Osteoblast (primary cell): ENCODE data around the gene MTOR. TPM values are rescaled to one million over a fixed set of nuclear protein-coding genes. Genes with fewer than 3 reads are reported as not detected.
"Not testable (repeated sequence)": the region's sequence is repeated elsewhere in the genome, so short reads cannot be mapped to it uniquely, and the experiment has no call there.

Source experiments
- DNase-seq: peaks from one replicate; pipeline ENCODE4 v3.0.0; 2011; ENCODE audit warnings: low spot score, mixed read lengths; ENCODE audit not compliant: insufficient read length; ENCODE audit errors: missing footprints
- H2AFZ ChIP-seq: 2 replicates; pipeline ENCODE4 v1.6.0; 2011; ENCODE audit warnings: mild to moderate bottlenecking, low read length
- H3K27ac ChIP-seq: 2 replicates; pipeline ENCODE4 v1.5.1; 2011; ENCODE audit warnings: mild to moderate bottlenecking, low read depth, low read length, moderate library complexity
- H3K27me3 ChIP-seq: 2 replicates; pipeline ENCODE4 v1.6.0; 2012; ENCODE audit warnings: mild to moderate bottlenecking, control low read depth, inconsistent platforms, low read length, moderate library complexity; ENCODE audit not compliant: insufficient read depth
- H3K36me3 ChIP-seq: 2 replicates; pipeline ENCODE4 v1.5.1; 2011; ENCODE audit warnings: mild to moderate bottlenecking, low read length, control low read depth, moderate library complexity; ENCODE audit not compliant: insufficient read depth
- H3K4me1 ChIP-seq: 2 replicates; pipeline ENCODE4 v1.5.1; 2011; ENCODE audit warnings: mild to moderate bottlenecking, low read length, control low read depth, moderate library complexity; ENCODE audit not compliant: insufficient read depth
- H3K4me2 ChIP-seq: 2 replicates; pipeline ENCODE4 v1.6.0; 2011; ENCODE audit warnings: mild to moderate bottlenecking, low read length; ENCODE audit not compliant: insufficient read depth
- H3K4me3 ChIP-seq: fragments of 200-600 bp; sonication (generic); 3 replicates; pipeline ENCODE4 v1.5.1; 2012; ENCODE audit warnings: mild to moderate bottlenecking, low read length, inconsistent platforms; ENCODE audit not compliant: insufficient read depth
- H3K79me2 ChIP-seq: 2 replicates; pipeline ENCODE4 v1.6.0; 2012; ENCODE audit warnings: mild to moderate bottlenecking, low read length, control low read depth, inconsistent platforms; ENCODE audit not compliant: insufficient read depth
- H3K9me3 ChIP-seq: 2 replicates; pipeline ENCODE4 v1.5.1; 2011; ENCODE audit warnings: low read depth, low read length, control low read depth
- H4K20me1 ChIP-seq: 2 replicates; pipeline ENCODE4 v1.6.0; 2012; ENCODE audit warnings: mild to moderate bottlenecking, low read length, control low read depth; ENCODE audit not compliant: insufficient read depth
- total RNA-seq: library from RNA; depleted of rRNA; stranded (reverse); fragments of >200 nt; gene quantifications from 2 replicates; pipeline ENCODE4 v1.2.3, GENCODE V29; 2012
- TF ChIP-seq, protein P1 (sequence below): IDR thresholded peaks from 2 replicates; pipeline ENCODE4 v1.5.1; 2011; ENCODE audit warnings: mild to moderate bottlenecking, low read depth, low read length, moderate library complexity; ENCODE audit errors: extremely low read depth

MTOR gene
- total RNA-seq, 1 donor = 34.0 TPM

DNA sequence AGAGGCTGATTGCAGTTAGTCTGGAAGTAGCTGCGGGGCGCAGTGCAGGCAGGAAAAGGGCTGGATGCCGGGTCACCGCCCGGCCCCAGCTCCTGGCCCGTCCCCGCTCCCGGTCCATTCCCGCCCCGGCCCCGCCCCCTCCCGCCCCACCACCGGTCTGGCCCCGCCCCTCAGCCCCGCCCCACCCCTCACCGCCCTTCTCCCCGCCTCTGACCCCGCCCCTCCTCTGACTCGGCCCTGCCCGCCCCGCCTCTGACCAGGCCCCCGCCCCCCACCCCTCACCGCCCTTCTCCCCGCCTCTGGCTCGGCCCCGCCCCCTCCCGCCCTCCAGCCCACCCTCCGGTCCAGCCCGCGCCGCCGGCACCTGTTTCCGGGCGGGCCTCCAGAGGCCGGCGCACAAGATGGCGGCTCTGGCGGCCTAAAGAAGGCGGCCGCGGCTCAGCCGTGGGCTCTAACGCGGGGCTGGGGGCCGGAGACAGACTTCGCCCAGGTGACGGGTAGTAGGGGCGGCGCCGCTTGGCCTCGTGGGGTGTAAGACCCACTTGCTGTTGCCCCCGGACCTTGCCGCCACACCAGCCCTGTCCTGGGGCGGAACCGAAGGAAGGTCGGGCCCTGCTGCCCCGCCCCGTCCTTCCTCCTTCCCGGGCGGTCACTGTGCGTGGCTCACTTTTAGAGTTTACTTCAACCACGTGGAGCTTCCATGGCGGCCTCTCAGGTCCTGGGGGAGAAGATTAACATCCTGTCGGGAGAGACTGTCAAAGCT lies 10.7 kb upstream of the MTOR start, which contains the start of gene UBIAD1:
TSS of gene UBIAD1 (plus strand) at position 367 of the 763 bp plus-strand sequence. CDS start at position 701, 334 bp downstream.
- H3K79me2 ChIP-seq = peaks cover 12% of the 10 kb centered on the region
- TF ChIP-seq, protein P1, sequence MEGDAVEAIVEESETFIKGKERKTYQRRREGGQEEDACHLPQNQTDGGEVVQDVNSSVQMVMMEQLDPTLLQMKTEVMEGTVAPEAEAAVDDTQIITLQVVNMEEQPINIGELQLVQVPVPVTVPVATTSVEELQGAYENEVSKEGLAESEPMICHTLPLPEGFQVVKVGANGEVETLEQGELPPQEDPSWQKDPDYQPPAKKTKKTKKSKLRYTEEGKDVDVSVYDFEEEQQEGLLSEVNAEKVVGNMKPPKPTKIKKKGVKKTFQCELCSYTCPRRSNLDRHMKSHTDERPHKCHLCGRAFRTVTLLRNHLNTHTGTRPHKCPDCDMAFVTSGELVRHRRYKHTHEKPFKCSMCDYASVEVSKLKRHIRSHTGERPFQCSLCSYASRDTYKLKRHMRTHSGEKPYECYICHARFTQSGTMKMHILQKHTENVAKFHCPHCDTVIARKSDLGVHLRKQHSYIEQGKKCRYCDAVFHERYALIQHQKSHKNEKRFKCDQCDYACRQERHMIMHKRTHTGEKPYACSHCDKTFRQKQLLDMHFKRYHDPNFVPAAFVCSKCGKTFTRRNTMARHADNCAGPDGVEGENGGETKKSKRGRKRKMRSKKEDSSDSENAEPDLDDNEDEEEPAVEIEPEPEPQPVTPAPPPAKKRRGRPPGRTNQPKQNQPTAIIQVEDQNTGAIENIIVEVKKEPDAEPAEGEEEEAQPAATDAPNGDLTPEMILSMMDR = no peak
- peak within 1 kb of the TSS; percentile 95 for H3K4me3 ChIP-seq
- H3K4me1 ChIP-seq = peaks cover 11% of the 10 kb centered on the region
- peak within 1 kb of the TSS; percentile 67 for H3K27ac ChIP-seq
- peak within 1 kb of the TSS; percentile 83 for H3K4me2 ChIP-seq
- no peaks in the 10 kb centered on the region for H3K9me3 ChIP-seq
- H4K20me1 ChIP-seq = no peaks in the 10 kb centered on the region
- H2AFZ ChIP-seq = peak within 1 kb of the TSS; percentile 98
- H3K27me3 ChIP-seq = no peaks in the 10 kb centered on the region
- no peaks in the 10 kb centered on the region for H3K36me3 ChIP-seq
- peak; percentile 97 for DNase-seq

DNA sequence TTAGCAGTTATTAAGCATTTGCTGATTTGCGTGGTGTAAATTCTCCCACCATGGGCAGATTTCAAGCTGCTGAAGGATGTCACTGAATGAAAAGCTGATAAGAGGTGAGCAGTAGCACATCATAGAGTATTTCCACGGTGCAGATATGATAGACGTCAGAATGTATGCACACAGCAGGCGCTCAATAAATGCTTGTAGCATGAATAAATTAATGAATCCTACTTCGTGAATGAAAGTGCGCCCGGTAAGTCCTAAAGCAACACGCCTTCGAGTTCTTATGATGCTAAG lies 10.1 kb upstream of the MTOR start:
- peak overlapping the region; percentile 29 for H3K4me3 ChIP-seq
- no peaks in the 10 kb centered on the region for H3K9me3 ChIP-seq
- no peaks in the 10 kb centered on the region for H3K36me3 ChIP-seq
- H3K79me2 ChIP-seq = peaks cover 12% of the 10 kb centered on the region
- TF ChIP-seq, protein P1 = no peak
- no peak overlapping the region for H3K27ac ChIP-seq
- H3K27me3 ChIP-seq = no peaks in the 10 kb centered on the region
- peaks cover 11% of the 10 kb centered on the region for H3K4me1 ChIP-seq
- H3K4me2 ChIP-seq = peak overlapping the region; percentile 49
- no peak for DNase-seq
- no peaks in the 10 kb centered on the region for H4K20me1 ChIP-seq
- H2AFZ ChIP-seq = peak overlapping the region; percentile 45

DNA sequence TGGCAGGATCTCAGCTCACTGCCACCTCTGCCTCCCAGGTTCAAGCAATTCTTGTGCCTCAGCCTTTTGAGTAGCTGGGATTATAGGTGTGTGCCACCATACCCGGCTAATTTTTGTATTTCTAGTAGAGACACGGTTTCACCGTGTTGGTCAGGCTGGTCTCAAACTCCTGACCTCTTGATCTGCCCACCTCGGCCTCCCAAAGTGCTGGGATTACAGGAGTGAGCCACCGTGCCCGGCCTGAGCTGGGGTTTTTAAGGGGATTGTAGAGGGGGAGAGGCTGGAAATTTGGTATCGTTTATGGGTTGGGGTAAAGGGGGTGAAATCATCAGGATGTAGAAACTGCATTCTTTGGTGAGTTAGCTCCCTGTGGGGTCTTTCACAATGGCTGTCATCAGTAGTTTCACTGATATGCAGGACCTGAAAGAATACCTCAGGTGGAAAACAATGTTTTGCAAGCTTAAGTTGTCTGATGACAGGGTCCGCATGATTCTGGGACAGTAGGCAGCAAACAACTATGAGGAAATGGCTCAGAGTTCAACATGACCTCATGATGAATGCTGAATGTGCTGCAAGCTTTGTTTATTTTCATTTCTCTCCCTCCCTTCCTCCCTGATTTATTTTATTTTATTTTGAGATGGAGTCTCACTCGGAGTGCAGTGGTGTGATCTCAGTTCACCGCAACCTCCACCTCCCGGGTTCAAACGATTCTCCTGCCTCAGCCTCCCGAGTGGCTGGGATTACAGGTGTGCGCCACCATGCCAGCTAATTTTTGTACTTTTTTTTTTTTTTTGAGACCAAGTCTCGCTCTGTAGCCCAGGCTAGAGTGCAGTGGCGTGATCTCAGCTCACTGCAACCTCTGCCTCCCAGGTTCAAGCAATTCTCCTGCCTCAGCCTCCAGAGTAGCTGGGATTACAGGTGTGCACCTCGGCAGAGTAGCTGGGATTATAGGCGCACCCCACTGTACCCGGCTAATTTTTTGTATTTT lies 5.3 kb upstream of the MTOR start:
- not testable (repeated sequence) for H3K27ac ChIP-seq, H3K4me3 ChIP-seq, H3K4me1 ChIP-seq, H3K4me2 ChIP-seq, H2AFZ ChIP-seq, H3K27me3 ChIP-seq, H3K9me3 ChIP-seq, DNase-seq, H4K20me1 ChIP-seq, H3K79me2 ChIP-seq, H3K36me3 ChIP-seq

DNA sequence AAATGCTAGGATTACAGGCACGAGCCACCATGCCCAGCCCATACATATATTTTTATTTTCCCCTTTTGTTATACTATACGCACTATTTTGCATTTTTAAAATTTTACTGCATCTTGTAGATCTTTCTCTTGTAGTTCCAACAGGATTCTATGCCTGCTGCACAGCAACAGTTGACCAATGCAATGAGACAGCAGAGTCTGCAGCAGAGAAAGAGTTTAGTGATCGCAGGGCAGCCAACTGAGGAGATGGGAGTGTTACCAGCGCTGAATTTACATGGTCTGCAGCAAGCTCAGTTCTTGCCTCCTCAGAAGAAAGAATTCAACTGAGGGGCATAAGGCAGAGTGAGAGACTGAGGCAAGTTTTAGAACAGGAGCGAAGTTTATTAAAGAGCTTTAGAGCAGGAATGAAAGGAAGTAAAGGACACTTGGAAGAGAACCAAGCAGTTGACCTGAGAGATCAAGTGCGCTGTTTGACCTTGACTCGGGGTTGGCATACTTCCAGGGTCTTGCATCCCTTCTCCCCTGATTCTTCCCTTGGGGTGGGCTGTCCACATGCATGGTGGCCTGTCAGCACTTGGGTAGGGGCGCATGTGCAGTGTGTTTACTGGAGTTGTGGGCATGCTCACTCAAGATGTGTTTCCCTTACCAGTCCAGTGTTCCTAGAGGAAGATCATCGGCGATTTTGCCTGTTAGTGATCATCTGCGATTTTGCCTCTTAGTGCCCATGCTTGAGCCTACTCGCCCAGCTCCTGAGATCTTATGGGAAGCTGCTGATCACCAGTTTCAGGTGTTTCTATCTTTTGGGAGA lies 4.1 kb upstream of the MTOR start:
- H4K20me1 ChIP-seq = no peaks in the 10 kb centered on the region
- H3K36me3 ChIP-seq = no peaks in the 10 kb centered on the region
- TF ChIP-seq, protein P1 = no peak
- H3K4me2 ChIP-seq = no peak overlapping the region
- no peaks in the 10 kb centered on the region for H3K9me3 ChIP-seq
- no peak for DNase-seq
- peaks cover 9% of the 10 kb centered on the region for H3K79me2 ChIP-seq
- H3K4me3 ChIP-seq = no peak overlapping the region
- no peaks in the 10 kb centered on the region for H3K27me3 ChIP-seq
- peaks cover 5% of the 10 kb centered on the region for H3K4me1 ChIP-seq
- no peak overlapping the region for H3K27ac ChIP-seq
- no peak overlapping the region for H2AFZ ChIP-seq
